ENCODE measurements around the gene ABO.
"Not testable (repeated sequence)": the region's sequence is repeated elsewhere in the genome, so short reads cannot be mapped to it uniquely, and the experiment has no call there.

ABO gene

GRCh38 chr9:133303266-133304157, 28.5 kb upstream of the ABO start:
- no peak overlapping the region for H3K4me3 ChIP-seq (ENCODE audit: low read depth, low read length)
- no peak for TF ChIP-seq CTCF (IDR thresholded peaks at IDR 0.05; ENCODE audit: low read depth, low read length)

- H3K4me3 ChIP-seq (ENCODE audit: low read depth, low read length) = no peak overlapping the region
- no peak for TF ChIP-seq CTCF (IDR thresholded peaks at IDR 0.05; ENCODE audit: low read depth, low read length)
Observed at GRCh38 chr9:133301253-133302230, 26.5 kb upstream of the ABO start.

- H3K4me3 ChIP-seq (ENCODE audit: low read depth, low read length) = not testable (repeated sequence)
Observed at GRCh38 chr9:133299996-133300395, 25.0 kb upstream of the ABO start.

GRCh38 chr9:133294257-133294656, 19.3 kb upstream of the ABO start:
- TF ChIP-seq CTCF (IDR thresholded peaks at IDR 0.05; ENCODE audit: low read depth, low read length) = no peak

GRCh38 chr9:133290751-133291302, 15.8 kb upstream of the ABO start:
- no peak overlapping the region for H3K4me3 ChIP-seq (ENCODE audit: low read depth, low read length)
- TF ChIP-seq CTCF (IDR thresholded peaks at IDR 0.05; ENCODE audit: low read depth, low read length) = no peak

More at GRCh38 chr9:133294257-133294656, 19.3 kb upstream of the ABO start:
- H3K4me3 ChIP-seq (ENCODE audit: low read depth, low read length) = no peak overlapping the region

GRCh38 chr9:133286523-133286922, 11.5 kb upstream of the ABO start:
- no peak for TF ChIP-seq CTCF (IDR thresholded peaks at IDR 0.05; ENCODE audit: low read depth, low read length)
- no peak overlapping the region for H3K4me3 ChIP-seq (ENCODE audit: low read depth, low read length)

GRCh38 chr9:133285252-133285775, 10.3 kb upstream of the ABO start:
- no peak for TF ChIP-seq CTCF (IDR thresholded peaks at IDR 0.05; ENCODE audit: low read depth, low read length)
- no peak overlapping the region for H3K4me3 ChIP-seq (ENCODE audit: low read depth, low read length)

Measured in WI38 (cell line).